GM21390 (cell line): ENCODE results near the gene CLASP1.
"Not testable (repeated sequence)": the region's sequence is repeated elsewhere in the genome, so short reads cannot be mapped to it uniquely, and the experiment has no call there.

Experiments used
- ATAC-seq: cut with Tn5 transposase; IDR thresholded peaks from one replicate; pipeline ENCODE4 v1.9.1; 2021; ENCODE audit not compliant: unreplicated experiment

Gene CLASP1

DNA sequence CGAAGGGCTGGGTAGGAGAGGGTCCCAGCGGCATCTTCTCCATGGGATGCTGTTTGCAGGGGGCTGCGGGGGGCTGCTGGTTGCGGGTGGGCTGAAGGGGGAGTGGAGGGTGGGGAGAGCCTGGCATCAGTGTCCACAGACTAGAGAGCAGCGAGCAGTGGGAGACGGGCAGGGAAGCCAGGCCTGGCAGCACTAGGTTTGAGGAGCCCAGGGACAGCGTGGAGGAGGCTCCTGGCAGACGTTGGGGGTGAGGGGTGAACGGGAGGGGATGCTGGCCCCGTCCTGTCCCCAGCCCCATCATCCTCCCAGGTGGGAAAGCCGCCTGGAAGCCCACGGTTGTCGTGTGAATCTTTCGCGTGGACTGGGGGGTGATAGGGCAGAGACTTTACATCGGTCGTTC, 316.0 kb downstream of the CLASP1 start:
- ATAC-seq: no peak

GRCh38 chr2:121331324-121331723, 317.9 kb downstream of the CLASP1 start:
- ATAC-seq: not testable (repeated sequence)

GRCh38 chr2:121330921-121331320, 318.3 kb downstream of the CLASP1 start:
- no peak for ATAC-seq

- ATAC-seq: no peak
These were observed 319.5 kb downstream of the CLASP1 start for GRCh38 chr2:121329786-121330185.

DNA sequence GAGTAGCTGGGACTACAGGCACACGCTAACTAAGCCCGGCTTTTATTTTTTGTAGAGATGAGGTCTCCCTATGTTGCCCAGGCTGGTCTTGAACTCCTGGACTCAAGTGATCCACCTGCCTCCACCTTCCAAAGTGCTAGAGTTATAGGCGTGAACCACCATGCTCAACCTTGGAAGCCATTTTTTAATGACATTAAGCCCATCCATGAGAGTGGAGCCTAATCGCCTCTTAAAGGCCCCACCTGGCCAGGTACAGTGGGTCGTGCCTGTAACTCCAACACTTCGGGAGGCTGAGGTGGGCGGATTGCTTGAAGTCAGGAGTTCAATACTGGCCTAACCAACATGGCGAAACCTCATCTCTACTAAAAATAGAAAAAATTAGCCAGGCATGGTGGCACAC, 322.6 kb downstream of the CLASP1 start:
- no peak for ATAC-seq

GRCh38 chr2:121324601-121325000, 324.7 kb downstream of the CLASP1 start:
- ATAC-seq: no peak

GRCh38 chr2:121321476-121321875, 327.8 kb downstream of the CLASP1 start:
- ATAC-seq: no peak

- no peak for ATAC-seq
These were observed 329.3 kb downstream of the CLASP1 start for GRCh38 chr2:121319941-121320340.

DNA sequence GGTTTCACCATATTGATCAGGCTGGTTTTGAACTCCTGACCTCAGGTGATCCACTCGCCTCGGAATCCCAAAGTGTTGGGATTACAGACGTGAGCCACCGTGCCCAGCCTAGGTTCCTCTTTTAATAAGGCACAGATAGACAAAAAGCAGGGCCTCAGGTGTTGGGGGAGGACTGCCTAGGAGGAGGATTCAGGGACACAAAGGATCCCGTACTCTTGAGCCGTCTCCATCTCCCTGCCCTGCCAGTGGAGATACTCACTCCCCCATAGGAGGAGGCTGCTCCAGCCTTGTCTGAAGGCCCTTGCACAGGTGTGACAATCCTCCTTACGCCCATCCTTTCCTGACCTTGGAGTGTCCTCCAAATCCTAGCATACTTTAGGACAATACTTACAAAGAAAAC, 332.3 kb downstream of the CLASP1 start:
- ATAC-seq: no peak

- ATAC-seq: not testable (repeated sequence)
These were observed 335.6 kb downstream of the CLASP1 start for GRCh38 chr2:121313701-121314100.

DNA sequence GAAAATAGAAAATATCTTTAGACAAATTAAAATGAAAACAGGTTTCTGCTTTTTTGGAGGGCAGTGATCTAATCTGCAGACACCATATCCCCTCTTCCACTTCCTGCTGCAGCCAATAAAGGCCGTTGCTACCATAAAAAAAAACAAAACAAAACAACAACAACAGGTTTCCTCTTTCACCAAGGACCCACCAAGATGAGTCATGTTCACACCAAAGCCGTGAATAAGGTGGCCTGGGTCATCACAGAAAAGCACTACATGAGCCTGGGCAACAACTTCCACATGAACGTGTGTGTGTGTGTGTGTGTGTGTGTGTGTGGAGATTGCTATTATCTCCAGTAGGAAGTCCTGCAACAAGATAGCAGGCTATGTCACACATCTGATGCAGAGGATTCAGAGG, 339.5 kb downstream of the CLASP1 start:
- ATAC-seq: no peak

GRCh38 chr2:121309323-121309722, 339.9 kb downstream of the CLASP1 start:
- no peak for ATAC-seq

DNA sequence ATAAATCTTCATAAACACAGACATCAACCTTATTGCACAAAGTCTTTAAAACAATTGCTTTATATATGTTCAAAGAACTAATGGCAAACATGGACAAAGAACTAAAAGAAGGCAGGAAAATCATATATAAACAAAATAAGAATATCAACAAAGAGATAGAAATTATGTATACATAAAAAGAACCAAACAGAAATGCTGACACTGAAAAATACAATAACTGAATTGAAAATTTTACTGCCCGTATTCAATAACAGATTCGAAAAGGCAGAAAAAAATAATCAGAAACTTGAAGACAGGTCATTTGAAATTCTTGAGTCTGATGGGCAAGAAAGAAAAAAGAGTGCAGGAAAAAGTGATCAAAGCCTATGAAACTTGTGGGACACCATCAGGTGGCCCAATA, 342.2 kb downstream of the CLASP1 start:
- ATAC-seq: no peak

DNA sequence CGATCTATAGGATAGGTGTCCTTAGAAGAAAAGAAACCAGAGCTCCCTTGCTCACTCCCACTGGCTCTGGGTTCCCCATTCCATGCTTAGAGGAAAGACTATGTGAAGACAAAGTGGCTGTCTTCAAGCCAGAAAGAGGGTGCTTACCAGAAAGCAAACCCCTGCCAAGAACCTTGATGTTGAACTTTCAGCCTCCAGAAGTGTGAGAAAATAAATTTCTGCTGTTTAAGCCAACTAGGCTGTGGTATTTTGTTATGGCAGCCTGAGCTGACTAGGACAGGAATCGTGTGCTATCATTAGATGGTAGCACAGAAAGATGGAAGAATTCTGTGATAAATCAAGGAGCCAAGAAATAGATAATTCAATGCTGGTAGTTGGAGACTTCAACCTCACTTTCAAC, 344.3 kb downstream of the CLASP1 start:
- no peak for ATAC-seq

DNA sequence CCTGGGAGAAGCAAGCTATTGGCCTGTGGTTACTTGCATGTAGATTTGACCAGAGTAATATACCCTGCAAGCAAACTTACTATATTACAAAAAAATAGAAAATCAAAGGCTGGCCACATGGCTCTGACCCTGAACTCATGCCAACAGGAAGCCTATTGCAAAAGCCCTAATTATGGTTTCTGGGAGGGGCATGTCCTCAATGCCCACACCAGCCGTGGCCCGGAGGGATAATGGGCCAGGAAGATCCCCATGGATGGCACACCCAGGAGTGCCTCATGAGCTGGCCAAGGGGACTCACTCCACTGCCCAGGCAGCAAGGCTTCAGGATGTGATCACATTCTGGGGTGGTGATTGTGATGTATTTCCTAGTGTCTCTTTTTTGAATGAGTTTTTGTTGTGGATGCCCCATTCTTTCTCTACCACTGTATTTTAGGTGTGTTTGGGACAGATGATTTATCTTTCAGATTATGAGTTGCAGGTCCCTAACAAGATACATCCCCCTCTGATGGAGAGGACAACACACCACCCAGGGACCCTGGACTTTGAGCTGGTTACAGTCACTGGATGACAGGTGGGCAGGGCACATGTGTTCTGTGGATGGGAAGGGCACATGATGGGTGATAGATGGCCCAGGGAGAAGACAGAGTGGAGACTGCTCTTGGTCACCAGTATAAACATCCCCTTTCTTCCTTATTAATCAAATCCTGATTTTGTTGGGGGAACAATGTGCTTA, 345.6 kb downstream of the CLASP1 start:
- ATAC-seq: no peak

GRCh38 chr2:121301190-121301589, 348.1 kb downstream of the CLASP1 start:
- ATAC-seq: not testable (repeated sequence)

DNA sequence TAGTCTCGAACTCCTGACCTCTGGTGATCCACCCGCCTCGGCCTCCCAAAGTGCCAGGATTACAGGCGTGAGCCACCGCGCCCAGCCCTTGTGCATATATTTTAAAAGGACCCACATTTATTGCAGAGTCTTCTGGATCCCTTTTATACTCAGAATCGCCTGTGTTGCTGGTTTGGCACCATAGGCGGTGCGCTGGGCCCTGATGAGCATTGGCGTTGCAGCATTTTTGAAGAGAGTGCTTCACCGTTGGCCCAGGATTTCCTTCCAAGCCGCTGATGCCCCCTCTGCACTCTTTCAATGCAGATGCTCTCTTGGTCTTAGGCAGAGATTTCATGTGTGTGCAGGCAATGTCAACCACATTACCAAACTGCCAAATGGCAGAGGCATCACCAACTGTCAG, 350.8 kb downstream of the CLASP1 start:
- ATAC-seq: no peak

GRCh38 chr2:121297866-121298265, 351.4 kb downstream of the CLASP1 start:
- not testable (repeated sequence) for ATAC-seq

- ATAC-seq: no peak
These were observed 351.9 kb downstream of the CLASP1 start for GRCh38 chr2:121297217-121297830.

DNA sequence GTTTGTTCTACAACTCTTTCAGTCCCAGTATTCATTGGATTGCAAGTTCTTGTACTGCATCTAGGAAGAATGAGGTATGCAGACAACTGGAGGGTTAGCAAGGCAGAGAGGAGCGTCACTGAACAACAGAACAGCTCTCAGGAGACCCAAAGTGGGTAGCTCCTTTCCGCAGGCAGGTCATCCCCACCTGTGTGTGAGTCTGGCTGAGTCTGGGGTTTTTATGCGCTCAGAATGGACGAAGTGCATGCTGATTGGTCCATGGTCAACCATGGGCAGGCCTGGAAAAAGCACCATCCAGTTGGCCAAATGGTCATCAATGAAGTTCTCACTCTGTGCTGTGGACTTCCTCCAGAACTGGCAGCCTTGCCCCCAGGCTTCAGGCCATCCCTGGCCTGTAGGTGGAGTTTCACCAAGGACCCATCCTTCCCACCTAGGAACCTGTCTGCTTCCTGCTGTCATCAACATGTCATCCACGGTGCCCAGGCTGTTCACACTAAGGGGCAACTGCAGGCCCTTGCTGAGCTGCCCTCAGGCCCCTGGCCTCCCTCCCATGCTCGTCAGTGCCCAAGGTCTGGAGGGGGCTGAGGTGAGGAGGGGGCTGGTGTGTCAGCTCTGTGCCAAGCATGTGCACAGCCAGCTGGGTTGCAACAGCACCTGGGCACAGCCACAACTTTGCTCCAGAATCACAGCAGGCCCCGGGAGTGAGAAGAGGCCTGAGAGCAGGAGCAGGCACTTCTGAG, 353.2 kb downstream of the CLASP1 start:
- ATAC-seq: no peak

DNA sequence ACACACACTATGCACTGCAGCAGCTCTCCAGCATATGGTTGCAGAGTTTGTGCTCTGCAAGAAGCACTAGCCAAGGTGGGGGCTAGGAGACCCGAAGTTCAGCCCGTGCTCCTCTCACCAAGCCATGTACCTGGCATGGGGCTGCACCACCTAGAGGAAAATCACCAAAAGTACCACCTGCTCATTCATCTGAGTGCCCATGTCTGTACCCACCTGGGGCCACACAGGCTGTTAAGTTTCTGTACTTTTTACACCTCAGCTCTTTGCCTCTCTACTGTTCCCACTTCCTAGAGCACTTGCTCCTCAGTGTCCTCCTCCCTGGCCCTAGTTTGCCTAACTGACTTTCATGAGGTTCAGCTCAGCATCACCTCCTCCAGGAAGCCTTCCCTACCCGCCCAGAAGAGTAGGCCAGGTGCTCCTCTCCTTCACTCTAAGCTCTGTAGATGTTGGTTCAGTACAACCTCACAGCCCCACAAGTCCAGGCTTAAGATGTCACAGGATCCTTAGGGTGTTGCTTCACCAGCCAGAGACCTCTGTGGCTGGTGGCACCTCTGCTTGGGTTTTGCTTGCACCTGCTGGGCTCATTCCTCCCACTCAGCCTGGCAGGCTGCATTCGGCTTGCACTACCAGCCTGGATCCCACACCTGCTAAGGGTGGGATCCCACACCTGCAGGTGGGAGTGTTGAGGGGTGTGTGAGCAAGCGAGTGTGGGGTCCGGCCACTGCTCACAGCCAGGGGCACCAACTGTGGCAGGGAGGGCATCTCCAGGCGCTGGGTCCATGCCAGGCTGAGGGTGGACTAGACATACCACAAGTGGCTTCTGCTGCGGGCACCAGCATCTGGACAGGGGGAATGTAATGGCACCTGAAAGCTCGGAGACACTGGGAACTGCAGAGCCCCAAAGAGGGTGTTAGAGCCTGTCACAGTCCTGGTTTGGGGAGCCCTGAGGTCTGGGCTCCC, 354.1 kb downstream of the CLASP1 start:
- no peak for ATAC-seq
